GM19452 (cell line): ENCODE measurements around the gene MED17.
"Not testable (repeated sequence)": the region's sequence is repeated elsewhere in the genome, so short reads cannot be mapped to it uniquely, and the experiment has no call there.

Experiments
- ATAC-seq: cut with Tn5 transposase; IDR thresholded peaks from one replicate; pipeline ENCODE4 v1.9.1; 2021; ENCODE audit not compliant: unreplicated experiment

The MED17 gene, protein sequence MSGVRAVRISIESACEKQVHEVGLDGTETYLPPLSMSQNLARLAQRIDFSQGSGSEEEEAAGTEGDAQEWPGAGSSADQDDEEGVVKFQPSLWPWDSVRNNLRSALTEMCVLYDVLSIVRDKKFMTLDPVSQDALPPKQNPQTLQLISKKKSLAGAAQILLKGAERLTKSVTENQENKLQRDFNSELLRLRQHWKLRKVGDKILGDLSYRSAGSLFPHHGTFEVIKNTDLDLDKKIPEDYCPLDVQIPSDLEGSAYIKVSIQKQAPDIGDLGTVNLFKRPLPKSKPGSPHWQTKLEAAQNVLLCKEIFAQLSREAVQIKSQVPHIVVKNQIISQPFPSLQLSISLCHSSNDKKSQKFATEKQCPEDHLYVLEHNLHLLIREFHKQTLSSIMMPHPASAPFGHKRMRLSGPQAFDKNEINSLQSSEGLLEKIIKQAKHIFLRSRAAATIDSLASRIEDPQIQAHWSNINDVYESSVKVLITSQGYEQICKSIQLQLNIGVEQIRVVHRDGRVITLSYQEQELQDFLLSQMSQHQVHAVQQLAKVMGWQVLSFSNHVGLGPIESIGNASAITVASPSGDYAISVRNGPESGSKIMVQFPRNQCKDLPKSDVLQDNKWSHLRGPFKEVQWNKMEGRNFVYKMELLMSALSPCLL

GRCh38 chr11:93784145-93784934, at the start of gene MED17:
TSS of gene MED17 (plus strand) at chr11:93784282. CDS start at chr11:93784514, 232 bp downstream.
- peak; percentile 94 for ATAC-seq

DNA sequence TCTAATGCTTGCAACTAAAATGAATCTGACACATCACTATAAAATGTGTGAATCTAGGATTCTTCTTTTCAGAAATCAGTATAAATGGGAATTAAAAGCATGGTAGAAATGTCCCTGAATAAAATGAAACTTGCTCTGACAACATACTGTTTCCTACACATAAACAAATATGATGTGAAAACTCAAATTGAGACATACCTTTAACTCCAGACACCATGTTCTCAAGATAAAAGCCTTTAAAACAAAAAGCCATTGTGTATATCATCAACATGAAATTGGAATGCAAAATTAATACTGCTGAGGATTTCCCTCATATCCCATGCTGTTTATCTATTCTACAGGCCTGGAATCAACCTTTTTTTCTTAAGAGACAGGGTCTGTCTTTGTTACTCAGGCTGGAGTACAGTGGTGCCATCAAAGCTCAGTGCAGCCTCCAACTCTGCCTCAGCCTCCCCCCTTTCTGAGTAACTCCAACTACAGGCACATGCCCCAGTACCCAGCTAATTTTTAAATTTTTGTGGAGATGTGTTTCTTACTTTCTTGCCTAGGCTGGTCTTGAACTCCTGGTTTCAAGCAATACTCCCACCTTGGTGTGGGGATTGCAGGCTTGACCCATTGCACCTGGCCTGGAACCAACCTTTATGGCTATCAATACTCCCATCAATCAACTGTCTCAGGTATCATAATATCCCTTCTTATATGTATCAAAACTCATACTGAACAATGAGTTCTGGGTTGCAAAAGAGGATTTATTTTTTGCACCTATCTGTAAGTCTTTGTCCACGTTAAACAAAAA, 49.5 kb upstream of the MED17 start:
- ATAC-seq = no peak

DNA sequence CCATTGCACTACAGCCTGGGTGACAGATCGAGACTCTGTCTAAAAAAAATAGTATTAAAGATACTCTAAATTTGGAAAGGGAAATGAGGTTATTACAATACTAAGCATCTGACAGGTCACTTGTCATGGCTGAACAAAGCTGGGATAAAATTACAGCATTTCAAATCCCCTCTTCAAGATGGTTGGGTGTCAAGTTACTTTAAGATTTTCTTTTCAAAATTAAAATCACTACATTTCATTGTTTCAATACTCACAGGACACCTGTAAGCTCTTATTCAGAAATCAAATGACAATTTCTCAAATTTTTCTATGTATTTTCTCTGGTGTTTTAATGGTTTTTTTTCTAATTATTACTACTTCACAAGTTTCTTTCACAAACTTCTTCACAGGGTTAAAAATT, 48.5 kb upstream of the MED17 start:
- no peak for ATAC-seq

- no peak for ATAC-seq
Measured at GRCh38 chr11:93736129-93736528, 48.0 kb upstream of the MED17 start.

DNA sequence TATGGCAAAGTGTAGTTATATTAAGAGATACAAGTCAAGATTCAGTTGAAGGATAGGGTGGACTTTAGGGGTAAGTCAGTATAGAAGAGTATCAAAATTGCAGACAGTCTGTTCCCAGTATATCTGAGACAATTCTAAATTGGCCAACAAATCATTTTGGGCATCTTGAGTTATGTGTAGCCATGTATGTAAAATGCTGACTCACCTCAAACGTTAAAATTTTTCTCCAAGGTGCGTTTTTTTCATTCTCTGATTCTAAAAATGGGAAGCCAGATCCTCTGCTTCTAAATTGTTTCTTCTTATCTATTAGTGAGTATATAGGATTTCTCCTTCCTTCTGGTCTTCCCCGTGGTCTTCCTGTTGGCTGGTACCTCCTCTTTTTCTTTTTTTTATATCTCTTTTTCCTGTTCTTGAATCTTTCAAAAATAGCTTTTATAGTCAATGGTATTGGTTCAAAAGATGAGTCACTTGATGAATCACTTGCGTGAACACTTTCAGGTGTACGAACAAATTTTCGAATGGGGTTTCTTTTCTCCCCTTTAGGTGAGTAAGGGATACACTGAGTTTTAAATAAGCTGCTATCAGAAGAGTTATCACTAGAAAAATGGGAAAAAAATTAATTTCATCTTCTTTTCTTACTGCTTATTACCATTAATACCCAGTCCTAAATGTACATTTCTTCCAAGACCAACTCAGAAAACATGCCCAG, 46.0 kb upstream of the MED17 start:
- no peak for ATAC-seq

DNA sequence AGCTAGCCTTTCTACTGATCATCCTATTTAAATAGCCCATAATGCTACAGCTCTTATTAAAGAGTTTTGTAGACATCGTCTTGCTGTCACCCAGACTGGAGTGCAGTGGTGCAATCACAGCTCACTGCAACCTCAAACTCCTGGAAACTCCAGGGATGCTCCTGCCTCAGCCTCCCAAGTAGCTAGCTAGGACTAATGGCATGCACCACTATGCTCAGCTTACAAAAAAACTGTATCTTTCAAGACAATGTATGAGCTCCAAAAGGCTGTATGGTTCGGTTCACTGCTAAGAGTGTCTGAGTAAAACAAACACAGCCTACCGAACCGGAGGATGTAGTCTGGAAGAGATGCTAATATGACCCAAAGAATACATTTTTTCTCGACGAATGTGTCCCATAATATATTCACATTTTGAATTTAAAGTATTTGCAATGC, 45.4 kb upstream of the MED17 start:
- no peak for ATAC-seq

DNA sequence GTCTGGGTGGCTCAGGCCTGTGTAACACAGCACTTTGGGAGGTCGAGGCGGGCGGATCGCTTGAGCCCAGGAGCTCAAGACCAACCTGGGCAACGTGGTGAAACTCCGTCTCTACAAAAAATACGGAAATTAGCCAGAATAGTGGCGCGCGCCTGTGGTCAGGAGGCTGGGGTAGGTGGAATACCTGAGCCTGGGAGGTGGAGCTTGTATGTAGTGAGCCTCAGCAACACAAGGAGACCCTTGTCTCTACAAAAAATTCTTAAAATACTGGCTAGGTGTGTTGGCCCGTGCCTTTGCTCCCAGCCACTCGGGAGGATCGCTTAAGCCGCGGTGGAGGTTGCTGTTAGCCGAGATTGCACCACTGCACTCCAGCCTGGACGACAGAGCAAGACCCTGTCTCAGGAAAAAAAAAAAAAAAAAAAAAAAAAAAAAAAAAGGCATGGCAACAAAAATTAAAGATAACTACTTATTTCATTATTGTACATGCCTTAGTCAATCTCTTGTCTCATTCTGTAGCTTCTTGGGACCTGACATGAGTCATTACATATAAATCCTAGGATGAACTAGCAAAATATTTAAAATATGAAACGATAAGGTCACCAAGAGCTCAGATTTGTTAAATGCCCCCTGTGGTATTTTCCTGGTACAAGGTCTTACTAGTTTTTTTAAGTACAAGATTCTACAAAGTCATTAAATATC, 43.9 kb upstream of the MED17 start:
- no peak for ATAC-seq

GRCh38 chr11:93740730-93741093, 43.4 kb upstream of the MED17 start:
- ATAC-seq = peak; percentile 29

DNA sequence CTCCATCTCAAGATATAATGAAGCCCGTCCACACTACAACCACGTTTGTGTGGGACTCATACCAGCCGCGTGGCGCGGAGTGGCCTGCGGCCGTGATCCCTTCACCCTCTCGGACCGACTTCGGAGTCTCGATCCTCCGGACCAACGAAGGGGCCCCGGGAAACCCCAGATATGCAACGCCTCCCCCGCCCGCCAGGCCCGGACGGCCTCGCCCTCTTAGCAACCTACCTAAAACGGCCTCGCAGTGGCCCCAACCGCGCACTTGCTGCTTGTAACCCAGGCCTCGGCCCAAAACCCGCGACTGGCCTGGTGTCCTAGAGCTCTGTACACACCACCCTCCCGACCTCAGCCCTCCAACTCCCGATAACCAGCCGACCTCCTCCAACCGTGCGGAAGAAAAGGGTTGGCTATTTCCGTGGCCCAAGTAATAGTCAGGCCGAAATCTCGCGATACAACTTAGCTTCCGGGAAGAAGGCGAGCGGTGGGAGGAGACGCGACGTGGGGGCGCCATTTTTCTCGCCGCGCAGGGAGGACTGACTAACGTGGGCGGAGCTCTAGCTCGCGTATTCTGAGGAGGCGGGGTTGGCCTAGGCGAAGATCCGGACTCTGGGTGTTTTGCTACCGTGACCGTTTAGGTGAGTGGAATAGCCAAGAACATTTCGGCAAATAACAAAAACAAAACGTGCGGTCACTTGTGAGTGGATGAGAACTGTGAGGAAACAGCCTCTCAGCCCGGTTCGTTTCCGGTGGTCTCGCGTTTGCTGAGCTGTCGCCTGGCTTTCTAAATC, 42.8 kb upstream of the MED17 start, which contains the start of the genes C11orf54 and TAF1D:
C11orf54 (plus strand) TSS at position 579 of the 788 bp plus-strand sequence. CDS start 5,722 bp downstream, outside the sequence.
TAF1D (minus strand) TSS at position 402 of the 788 bp plus-strand sequence. CDS start 2,191 bp downstream, outside the sequence.
- peak; percentile 91 for ATAC-seq

GRCh38 chr11:93741882-93742226, 42.2 kb upstream of the MED17 start:
- no peak for ATAC-seq

- no peak for ATAC-seq
Measured at GRCh38 chr11:93743291-93743690, 40.8 kb upstream of the MED17 start.

DNA sequence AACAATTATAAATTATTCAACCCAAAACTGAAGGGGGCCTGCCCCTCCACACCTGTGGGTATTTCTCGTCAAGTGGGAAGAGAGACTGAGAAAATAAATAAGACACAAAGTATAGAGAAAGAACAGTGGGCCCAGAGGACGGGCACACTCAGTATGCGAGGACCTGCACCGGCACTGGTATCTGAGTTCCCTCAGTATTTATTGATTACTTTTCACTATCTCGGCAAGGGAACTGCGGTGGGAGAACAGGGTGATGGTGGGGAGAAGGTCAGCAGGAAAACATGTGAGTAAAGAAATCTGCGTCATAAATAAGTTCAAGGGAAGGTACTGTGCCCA, 39.4 kb upstream of the MED17 start:
- ATAC-seq = no peak

GRCh38 chr11:93745005-93745755, 38.9 kb upstream of the MED17 start:
- ATAC-seq = not testable (repeated sequence)

DNA sequence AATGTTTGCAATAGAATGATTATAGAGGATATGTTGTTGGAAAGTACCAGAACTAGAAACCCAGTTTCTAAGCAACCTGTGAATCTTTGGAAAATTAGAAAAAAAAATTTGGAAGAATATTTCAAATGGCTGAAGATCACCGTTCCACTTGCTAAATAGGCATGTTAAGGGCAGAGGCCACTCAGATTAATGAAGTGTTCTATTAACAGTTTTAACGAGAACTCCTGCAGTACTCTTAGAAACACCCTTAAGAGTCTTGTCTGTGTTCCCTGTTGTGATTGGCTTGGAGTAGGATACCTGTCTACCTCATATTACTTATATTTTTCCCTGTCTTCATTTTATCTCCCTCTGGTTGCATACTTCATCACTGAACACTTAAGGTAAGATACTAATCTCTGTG, 38.0 kb upstream of the MED17 start:
- ATAC-seq = no peak

DNA sequence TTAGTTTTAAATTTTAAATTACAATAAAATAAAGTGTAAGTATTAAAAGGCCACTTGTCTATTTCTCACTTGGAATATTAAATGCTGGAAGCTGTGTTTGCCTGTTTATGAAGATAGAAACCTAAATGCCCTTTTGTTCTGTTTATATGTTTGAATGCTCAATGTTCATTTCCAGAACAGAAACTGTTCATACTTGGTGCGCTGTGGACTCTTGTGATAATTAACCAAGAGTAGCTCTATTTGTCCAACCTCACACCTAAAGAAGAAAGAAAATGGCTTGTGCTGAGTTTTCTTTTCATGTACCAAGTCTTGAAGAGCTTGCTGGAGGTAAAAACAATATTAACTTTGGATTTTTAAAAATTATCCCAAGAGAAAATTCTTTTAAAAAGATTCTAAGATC, 37.0 kb upstream of the MED17 start:
- peak; percentile 93 for ATAC-seq

DNA sequence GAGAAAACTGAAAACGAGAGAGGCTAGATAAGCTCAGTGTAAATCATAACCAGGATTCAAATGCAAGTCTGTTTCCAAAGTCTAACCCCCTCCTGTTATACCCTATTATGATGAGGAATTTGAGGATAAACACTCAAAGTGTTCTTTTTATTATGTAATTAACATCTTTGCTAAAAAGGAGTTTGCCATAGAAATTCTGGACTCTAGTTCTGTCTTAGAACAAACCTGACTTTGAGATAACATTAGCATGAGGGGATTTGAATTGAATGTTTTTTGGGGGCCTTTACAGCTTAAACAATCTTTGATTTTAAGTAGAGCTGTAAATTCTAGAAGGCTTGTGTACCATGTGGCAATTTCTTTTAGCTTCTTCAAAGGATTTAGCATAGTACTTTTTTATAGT, 33.1 kb upstream of the MED17 start:
- ATAC-seq = no peak

- ATAC-seq = no peak
Measured at GRCh38 chr11:93753241-93753640, 30.8 kb upstream of the MED17 start.

DNA sequence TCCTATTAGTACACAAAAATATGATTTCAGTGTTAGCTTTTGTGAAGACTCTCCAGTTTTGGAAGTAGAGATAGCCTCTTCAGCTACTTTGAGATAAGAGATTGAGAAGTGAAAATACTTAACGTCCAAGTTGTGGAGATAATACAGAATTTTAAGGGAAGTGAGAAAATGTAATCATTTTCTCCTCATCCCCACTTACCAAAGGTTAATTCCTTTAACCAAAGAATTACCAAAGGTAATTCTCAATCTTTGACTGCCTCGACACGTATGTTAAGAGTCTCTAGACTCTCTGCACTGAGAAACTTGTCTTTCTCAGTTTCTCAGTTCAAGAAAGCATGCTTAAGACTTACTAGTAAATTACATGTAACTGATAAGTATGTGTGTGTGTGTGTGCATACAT, 27.3 kb upstream of the MED17 start:
- ATAC-seq = no peak
